AG08395 (cell line): ENCODE results near the gene PUM1.
A peak's percentile ranks its signal among the peaks of the same experiment; 100 is the strongest.
"Not testable (repeated sequence)": the region's sequence is repeated elsewhere in the genome, so short reads cannot be mapped to it uniquely, and the experiment has no call there.

Source experiments
- DNase-seq: peaks from one replicate; pipeline ENCODE4 v3.0.0; 2012; ENCODE audit warnings: mixed read lengths, low spot score

PUM1 gene

DNA sequence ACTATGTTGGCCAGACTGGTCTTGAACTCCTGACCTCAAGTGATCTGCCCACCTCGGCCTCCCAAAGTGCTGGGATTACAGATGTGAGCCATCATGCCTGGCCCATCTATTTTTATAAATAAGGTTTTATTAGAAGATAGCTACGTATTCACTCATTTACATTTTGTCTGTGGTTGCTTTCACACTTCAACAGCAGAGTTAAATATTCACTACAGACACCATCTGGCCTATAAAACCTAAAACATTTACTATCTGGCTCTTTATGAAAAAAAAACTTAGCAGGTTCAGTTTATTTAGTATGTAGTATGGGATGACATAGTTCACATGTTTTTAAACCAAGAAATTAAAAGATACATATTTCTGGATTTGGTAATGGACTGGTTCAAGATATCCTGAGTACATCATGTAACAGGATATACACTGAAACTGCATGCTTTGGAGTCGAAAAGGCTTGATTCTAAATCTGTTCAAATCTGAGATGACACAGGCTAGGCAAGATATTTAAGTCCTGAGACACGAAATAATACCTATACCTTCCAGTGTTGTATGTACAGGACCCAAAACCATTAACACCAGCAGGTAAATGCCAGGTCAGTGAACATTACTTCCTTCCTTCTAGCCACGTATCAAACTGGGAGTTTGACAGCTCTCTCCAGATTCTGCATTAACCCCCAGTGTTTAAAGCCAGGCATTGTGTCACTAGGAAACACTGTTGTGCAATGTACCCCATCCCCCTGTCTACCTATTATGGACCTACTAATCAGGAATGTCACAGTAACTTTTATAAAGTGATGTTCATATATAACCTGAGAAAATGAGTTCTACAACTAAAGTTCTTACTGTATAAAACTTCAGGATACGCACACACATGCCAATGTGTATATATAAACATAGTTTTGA, 102.7 kb downstream of the PUM1 start:
- no peak for DNase-seq

DNA sequence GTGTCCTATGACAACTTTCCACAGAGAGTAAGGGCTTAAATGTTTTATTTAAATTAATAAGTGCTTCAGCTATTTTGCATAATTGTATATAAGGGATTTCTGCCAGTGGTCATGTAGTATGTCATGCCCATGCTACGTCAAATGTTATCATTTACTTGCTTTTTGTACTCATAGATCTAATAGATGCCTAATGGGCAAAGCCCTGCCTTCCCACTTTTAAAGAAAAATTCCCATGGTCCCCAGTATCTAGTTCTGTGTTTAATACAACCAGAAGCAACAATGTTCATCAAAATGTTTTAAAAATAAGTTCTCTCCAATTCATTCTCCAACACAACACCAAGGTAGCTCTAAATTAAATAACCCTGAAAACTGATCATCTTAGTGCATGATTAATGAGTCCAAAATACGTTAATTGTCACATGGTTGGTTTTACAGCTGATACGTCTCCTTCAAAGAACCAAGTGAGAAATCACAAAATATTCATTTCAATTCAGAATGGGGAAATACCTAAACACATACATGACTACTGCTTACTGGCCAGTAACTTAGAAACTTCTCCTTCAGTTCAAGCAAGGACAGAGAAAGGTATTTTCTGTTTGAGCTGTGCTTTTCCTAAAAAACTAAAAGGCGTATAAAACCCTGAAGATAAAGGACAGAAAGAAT, 107.8 kb downstream of the PUM1 start:
- DNase-seq, result no peak

GRCh38 chr1:30955448-30956015, 110.0 kb downstream of the PUM1 start:
- peak; percentile 70 for DNase-seq

DNA sequence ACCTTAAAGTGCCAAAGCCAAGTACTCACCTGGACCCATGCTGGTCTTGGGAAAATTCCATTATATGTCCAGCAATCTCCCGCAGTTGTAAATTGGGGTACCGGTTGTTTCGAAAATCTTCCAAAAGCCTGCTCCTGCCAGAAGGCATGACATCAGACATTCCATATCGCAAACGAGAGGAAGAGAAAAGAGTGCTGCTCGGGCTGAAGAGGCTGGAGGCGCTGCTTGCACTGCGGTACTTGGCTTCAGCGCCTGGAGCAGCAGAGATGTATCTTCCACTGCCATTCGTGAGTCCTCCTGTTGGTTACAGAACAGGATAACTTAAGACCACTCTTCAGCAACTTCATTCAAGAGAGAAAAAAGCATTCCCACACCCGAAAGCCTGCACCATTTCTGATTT, 111.8 kb downstream of the PUM1 start:
- DNase-seq, result no peak

DNA sequence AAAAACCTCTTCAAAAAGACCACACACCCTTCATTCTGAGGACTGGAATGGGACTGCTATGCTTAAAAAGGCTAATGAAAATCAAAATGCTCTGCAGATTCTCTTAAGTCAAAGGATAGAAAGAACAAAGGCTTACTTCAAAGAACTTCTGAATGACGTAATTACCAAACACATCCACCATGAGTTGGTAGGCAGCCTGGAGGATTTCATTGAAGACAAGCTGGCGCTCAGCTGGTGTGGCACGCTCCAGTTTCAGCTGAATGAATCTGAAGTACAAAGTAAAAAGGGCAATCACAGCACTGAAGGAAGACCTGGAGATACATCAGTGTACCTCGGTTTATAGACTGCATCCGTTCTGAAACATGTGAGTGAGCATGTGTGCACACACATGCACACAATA, 113.4 kb downstream of the PUM1 start:
- no peak for DNase-seq

GRCh38 chr1:30950700-30951099, 114.8 kb downstream of the PUM1 start:
- no peak for DNase-seq

DNA sequence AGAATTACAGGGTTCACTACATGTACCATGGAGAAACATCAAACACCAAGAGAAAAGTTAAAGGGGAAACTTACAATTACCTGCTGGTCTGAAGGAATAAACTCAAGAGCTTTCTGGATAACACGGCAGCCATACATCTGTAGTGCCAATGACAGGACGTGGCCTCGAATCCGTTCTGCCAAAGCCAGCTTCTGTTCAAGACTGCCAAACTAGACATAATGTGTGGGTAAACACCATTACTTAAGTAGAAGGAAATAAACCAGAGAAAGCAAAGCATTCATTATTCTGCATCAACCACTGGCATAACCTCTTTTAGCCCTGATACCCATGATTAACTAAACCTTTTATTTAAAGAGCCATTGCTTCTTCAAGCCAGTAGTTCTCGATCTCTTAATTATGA, 115.5 kb downstream of the PUM1 start:
- DNase-seq, result no peak

DNA sequence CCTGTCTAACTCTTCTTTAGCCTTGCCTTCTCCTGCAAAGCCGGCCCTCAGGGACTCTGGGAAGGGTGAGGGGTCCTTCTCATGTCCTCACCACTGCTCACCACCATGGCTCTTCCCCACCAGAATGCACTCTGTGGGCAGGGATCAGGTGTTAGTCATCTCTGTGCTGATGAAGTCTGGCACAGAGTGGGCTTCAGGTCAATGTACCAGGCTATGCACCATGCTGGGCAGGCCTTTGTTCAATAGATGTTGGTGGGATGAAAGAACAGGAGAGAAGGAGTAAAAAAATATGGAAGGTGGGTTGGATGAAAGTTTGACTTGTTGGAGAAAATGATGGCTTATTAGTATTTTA, 116.1 kb downstream of the PUM1 start:
- not testable (repeated sequence) for DNase-seq

DNA sequence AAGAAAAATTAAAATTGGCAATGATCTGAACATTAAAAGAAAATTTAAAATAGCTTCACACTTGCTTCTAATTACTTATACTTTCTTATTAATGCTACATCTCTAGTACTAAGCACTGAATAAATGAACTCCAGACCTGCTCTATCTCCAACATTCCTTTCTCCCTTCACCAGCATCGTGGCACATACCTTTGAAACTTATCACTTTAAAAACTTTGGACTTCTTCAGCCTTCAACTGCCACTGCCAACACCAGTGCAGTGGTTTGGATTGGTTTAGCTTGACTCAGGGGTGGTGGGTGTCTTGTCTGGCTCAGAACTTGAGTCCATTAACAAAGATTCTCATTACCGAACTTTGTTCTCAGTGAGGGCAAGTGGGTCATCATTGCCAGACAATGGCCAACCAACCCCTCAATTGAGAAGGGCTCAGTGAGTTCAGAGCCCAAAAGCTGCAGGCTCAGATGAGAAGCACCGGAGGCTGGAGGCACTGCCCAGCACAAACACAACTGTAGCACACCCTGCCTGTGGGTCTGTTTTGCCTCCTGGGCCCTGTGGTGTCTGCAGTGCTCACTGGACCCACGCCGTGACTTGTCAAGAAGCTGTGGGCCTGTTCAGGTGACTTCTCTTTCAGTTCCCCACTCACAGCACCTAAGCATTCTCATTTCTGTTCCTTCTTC, 116.6 kb downstream of the PUM1 start:
- peak; percentile 49 for DNase-seq

DNA sequence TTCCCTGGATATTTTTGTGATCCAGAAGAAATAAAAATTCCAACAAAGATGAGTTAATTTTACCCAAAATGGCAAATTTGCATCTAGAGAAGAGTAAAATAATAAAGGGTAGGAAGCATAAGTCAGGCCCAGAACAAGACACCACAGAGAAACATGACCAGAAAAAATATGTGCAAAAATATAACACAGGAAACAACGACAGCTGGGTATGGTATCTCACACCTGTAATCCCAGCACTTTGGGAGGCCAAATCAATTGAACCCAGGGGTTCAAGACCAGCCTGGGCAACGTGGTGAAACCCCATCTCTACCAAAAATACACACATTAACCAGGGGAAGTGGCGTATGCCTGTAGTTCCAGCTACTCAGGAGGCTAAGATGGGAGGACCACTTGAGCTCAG, 117.2 kb downstream of the PUM1 start:
- DNase-seq, result no peak

DNA sequence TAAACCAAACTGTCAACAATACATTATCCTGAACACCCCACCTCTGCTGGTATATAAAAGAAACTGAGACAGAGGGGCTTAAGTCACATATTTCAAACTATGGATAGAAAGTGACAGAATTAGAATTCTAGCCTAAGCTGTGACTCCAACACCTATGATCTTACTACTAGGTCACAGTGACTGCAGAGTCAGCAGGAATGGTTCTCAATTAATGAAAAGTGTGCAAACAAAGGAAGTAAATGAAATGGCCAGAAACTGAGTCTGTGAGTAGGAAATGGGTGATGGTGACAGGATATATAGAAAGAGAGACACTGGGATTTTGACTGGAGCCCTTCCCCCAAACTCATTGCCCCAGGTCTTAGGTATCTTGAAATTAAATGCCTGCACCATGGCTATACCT, 118.3 kb downstream of the PUM1 start:
- DNase-seq, result no peak

- no peak for DNase-seq
Observed at GRCh38 chr1:30942326-30942963, 123.1 kb downstream of the PUM1 start.

GRCh38 chr1:30940541-30940940, 125.0 kb downstream of the PUM1 start:
- no peak for DNase-seq

GRCh38 chr1:30936541-30937171, 128.9 kb downstream of the PUM1 start:
- DNase-seq, result no peak

DNA sequence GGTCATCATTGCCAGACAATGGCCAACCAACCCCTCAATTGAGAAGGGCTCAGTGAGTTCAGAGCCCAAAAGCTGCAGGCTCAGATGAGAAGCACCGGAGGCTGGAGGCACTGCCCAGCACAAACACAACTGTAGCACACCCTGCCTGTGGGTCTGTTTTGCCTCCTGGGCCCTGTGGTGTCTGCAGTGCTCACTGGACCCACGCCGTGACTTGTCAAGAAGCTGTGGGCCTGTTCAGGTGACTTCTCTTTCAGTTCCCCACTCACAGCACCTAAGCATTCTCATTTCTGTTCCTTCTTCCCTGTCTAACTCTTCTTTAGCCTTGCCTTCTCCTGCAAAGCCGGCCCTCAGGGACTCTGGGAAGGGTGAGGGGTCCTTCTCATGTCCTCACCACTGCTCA, 129.8 kb downstream of the PUM1 start:
- not testable (repeated sequence) for DNase-seq

- DNase-seq, result no peak
Observed at GRCh38 chr1:30934613-30935012, 130.9 kb downstream of the PUM1 start.

GRCh38 chr1:30933874-30934252, 131.7 kb downstream of the PUM1 start:
- peak; percentile 83 for DNase-seq

DNA sequence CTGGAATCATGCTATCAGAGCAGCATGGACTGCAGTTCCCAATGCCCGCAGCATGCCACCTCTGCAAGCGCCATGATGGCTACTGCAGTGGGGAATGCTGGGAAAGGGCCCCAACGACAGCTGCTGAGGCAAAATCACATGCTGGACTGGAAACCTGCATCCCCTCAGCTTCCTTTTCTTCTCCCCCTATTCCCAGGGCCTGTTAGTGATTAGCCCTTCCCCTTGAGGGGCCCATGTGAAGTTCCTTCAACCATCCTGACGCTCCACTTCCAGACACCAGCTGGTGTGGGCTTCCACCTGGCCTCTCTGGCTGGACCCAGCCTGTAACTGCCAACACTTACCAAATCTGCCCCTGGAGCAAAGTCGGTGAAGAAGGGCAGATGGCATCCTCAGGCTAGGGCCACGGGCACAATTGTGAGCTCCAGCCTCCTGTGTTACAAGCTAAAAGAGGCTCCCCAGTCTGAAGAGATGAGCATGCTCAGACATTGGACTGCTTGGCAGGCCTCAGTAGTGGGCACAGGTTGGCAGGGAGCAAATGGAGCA, 134.8 kb downstream of the PUM1 start:
- DNase-seq, result no peak

DNA sequence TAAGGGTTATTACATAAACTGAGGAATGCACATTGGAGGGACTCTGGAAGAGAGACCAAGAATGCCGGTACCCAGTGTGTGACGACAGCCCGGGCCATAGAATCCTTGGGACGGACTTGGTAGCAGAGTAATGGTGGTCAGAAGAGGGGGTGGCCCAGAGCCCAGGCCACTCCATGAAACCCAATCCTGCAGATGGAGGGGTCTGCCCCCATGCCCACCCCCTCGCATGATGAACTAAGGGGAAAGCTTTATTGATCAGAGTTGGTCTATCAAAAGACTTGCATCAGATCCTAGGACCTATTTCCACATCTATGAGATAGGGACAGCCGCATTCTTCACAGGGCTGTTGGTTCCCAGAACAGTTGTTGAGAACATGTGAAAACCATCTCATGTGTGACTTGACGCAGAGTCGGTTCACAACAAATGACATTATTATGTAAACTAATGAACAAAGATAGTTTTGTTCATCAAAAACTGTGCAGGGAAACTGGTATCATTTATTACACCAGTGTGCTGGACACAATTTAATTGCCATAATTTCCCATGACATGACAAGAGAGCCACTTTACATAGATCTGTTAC, 135.5 kb downstream of the PUM1 start:
- DNase-seq, result no peak

DNA sequence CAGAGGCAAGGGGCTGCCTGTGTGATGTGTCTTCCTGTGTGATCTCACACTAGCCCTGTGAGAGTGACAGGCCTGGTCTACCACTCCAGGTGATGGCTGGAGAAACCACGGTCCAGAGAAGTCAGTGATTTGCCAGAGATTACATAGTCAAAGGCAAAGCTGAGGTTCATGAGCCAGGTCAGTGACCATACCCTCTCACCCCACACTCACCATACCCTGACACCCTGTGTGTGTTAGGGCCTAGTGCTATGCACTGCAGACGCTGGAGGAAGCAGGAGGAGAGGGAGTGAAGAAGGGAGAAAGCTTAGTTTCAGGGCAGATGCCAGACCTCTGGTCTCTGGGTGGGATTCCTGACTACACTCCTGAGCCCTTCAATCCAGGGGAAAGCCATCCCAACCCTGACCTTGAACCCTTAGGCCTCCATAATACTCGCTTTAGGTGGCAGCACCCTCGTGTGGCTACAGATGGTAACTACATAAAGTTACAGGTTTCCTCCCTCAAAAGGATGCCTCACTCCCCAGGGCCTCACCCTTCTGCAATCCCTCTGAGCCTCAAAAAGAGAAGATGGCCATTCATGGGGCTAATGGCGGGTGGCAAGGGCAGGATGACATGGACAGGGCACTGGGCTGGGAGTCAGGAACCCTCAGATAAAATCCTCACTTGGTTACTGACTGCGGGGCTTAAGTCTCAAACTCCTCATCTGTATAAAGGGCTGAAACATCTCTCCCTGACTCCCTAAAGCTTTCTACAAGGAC, 136.2 kb downstream of the PUM1 start:
- DNase-seq, result peak; percentile 71
